HCT116 (cell line): ENCODE results near the gene ADAMTS14.

Experiments used
- TF ChIP-seq, protein P1 (sequence below), 3 experiments: fragments of 200-600 bp in 1 of 3; sonication (generic) in 1 of 3; IDR thresholded peaks in 2 of 3; conservative IDR thresholded peaks in 1 of 3; 2 replicates each; pipeline ENCODE4 v1.5.1; 2012 to 2017; ENCODE audit warnings: low read depth in 2 of 3, low read length in 2 of 3, antibody characterized with exemption in 1 of 3, borderline replicate concordance in 1 of 3, control low read depth in 1 of 3, mild to moderate bottlenecking in 1 of 3, mixed read lengths in 1 of 3, mixed run types in 1 of 3, moderate library complexity in 1 of 3; ENCODE audit not compliant: insufficient read depth in 1 of 3
- TF ChIP-seq, protein P2 (sequence below): IDR thresholded peaks from 2 replicates; pipeline ENCODE4 v1.6.1; 2012

DNA sequence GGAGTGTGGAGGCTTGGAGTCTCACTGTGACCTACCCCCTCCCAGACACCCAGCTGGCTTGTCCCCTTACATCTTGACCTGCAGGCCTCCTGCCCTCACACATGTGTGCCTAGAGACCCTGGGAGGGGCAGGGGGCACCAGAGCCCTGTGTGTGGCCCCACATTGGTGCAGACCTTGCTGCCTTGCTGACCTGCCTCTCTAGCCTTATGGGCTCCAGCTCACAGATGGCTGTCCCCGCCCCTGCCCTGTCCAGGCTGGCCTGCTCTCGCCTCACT is 9.4 kb downstream of the ADAMTS14 start:
- TF ChIP-seq, protein P1, sequence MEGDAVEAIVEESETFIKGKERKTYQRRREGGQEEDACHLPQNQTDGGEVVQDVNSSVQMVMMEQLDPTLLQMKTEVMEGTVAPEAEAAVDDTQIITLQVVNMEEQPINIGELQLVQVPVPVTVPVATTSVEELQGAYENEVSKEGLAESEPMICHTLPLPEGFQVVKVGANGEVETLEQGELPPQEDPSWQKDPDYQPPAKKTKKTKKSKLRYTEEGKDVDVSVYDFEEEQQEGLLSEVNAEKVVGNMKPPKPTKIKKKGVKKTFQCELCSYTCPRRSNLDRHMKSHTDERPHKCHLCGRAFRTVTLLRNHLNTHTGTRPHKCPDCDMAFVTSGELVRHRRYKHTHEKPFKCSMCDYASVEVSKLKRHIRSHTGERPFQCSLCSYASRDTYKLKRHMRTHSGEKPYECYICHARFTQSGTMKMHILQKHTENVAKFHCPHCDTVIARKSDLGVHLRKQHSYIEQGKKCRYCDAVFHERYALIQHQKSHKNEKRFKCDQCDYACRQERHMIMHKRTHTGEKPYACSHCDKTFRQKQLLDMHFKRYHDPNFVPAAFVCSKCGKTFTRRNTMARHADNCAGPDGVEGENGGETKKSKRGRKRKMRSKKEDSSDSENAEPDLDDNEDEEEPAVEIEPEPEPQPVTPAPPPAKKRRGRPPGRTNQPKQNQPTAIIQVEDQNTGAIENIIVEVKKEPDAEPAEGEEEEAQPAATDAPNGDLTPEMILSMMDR (IDR thresholded peaks at IDR 0.05 in 2 of 3, conservative IDR thresholded peaks at IDR 0.05 in 1 of 3; ENCODE audit: borderline replicate concordance in 1 of 3, insufficient read depth in 1 of 3, low read depth in 2 of 3, low read length in 2 of 3), result no peak
- TF ChIP-seq, protein P2, sequence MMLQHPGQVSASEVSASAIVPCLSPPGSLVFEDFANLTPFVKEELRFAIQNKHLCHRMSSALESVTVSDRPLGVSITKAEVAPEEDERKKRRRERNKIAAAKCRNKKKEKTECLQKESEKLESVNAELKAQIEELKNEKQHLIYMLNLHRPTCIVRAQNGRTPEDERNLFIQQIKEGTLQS, result no peak
